IMR-90 (cell line): Measurements from ENCODE around the gene CTNND2. TPM values are rescaled to one million over a fixed set of nuclear protein-coding genes. Genes with fewer than 3 reads are reported as not detected.

Experiments used
- ATAC-seq: fragments of 200-7000 bp; cut with Tn5 transposase; 2 replicates; pipeline ENCODE4 v1.9.1; 2020; ENCODE audit warnings: low read depth, mild to moderate bottlenecking, moderate library complexity
- BruUV-seq: library from RNA; stranded (reverse); fragments of 400-500 nt; replicated peaks from 2 replicates; lab custom pipeline; 2021; lab: Mats Ljungman, UMichigan
- CTCF ChIA-PET: fragments of 300-600 bp; formaldehyde crosslinking; extraction: SDS; loops from one replicate; lab custom pipeline; 2021; ENCODE audit warnings: antibody characterized with exemption; lab: Yijun Ruan, JAX
- POLR2A ChIA-PET: fragments of 300-600 bp; sonication (Branson Sonifier 250); formaldehyde crosslinking; loops from one replicate; lab custom pipeline; 2022; ENCODE audit warnings: antibody characterized with exemption; ENCODE audit not compliant: unreplicated experiment; lab: Charles Lee
- DNase-seq: peaks from one replicate; pipeline ENCODE4 v3.0.0; 2013
- H2AFZ ChIP-seq: replicated peaks from 2 replicates; pipeline ENCODE3; 2013; ENCODE audit warnings: low read length, mild to moderate bottlenecking; ENCODE audit not compliant: poor library complexity
- H2AK5ac ChIP-seq: 2 replicates; pipeline ENCODE4 v1.6.1; 2013; ENCODE audit warnings: low read depth, low read length, inconsistent platforms
- H2AK9ac ChIP-seq: replicated peaks from 2 replicates; pipeline ENCODE3; 2013; ENCODE audit warnings: mild to moderate bottlenecking, low read depth, low read length, moderate library complexity; ENCODE audit not compliant: poor library complexity
- H2BK120ac ChIP-seq: 2 replicates; pipeline ENCODE4 v1.6.1; 2013; ENCODE audit warnings: low read depth, low read length, inconsistent platforms
- H2BK15ac ChIP-seq: 3 replicates; pipeline ENCODE4 v1.6.1; 2013; ENCODE audit warnings: low read depth, low read length, inconsistent platforms
- H2BK20ac ChIP-seq: 2 replicates; pipeline ENCODE4 v1.6.1; 2013; ENCODE audit warnings: low read depth, mild to moderate bottlenecking, inconsistent platforms, low read length, moderate library complexity
- H2BK5ac ChIP-seq: 2 replicates; pipeline ENCODE4 v1.6.1; 2013; ENCODE audit warnings: mild to moderate bottlenecking, low read depth, low read length, inconsistent platforms; ENCODE audit not compliant: poor library complexity, severe bottlenecking
- H3K14ac ChIP-seq: replicated peaks from 2 replicates; pipeline ENCODE4 v1.6.1; 2013; ENCODE audit warnings: low read depth, low read length, inconsistent platforms
- H3K18ac ChIP-seq: 2 replicates; pipeline ENCODE4 v1.6.1; 2013; ENCODE audit warnings: low read depth, low read length, control low read depth
- H3K23ac ChIP-seq: 2 replicates; pipeline ENCODE4 v1.6.1; 2013; ENCODE audit warnings: low read depth, low read length, inconsistent platforms
- H3K27ac ChIP-seq: 2 replicates; pipeline ENCODE4 v1.5.1; 2013; ENCODE audit warnings: mild to moderate bottlenecking, control low read depth, low read length; ENCODE audit not compliant: insufficient read depth
- H3K27me3 ChIP-seq: 2 replicates; pipeline ENCODE4 v1.6.1; 2013; ENCODE audit warnings: low read length; ENCODE audit not compliant: control insufficient read depth, insufficient read depth
- H3K36me3 ChIP-seq: 2 replicates; pipeline ENCODE4 v1.6.1; 2013; ENCODE audit warnings: low read length, mixed read lengths; ENCODE audit not compliant: control insufficient read depth, insufficient read depth
- H3K4ac ChIP-seq: 2 replicates; pipeline ENCODE4 v1.6.1; 2013; ENCODE audit warnings: low read depth, low read length, inconsistent platforms
- H3K4me1 ChIP-seq: 2 replicates; pipeline ENCODE4 v1.6.1; 2013; ENCODE audit warnings: low read length, mixed read lengths; ENCODE audit not compliant: control insufficient read depth, insufficient read depth
- H3K4me2 ChIP-seq: 2 replicates; pipeline ENCODE4 v1.6.1; 2013; ENCODE audit warnings: low read depth, mild to moderate bottlenecking, control low read depth, low read length, moderate library complexity
- H3K4me3 ChIP-seq: 2 replicates; pipeline ENCODE4 v1.5.1; 2013; ENCODE audit warnings: low read depth, mild to moderate bottlenecking, control low read depth, low read length, moderate library complexity; ENCODE audit not compliant: insufficient read depth
- H3K56ac ChIP-seq: 2 replicates; pipeline ENCODE4 v1.6.1; 2013; ENCODE audit warnings: low read length, inconsistent platforms; ENCODE audit not compliant: insufficient read depth; ENCODE audit errors: extremely low read depth
- H3K79me1 ChIP-seq, 2 experiments: 2 replicates each; pipeline ENCODE4 v1.6.1; 2013; ENCODE audit warnings: low read length in 2 of 2, inconsistent platforms in 1 of 2, low read depth in 1 of 2
- H3K9ac ChIP-seq: 2 replicates; pipeline ENCODE4 v1.6.1; 2013; ENCODE audit warnings: low read depth, low read length, control low read depth
- H3K9me1 ChIP-seq: 2 replicates; pipeline ENCODE4 v1.6.1; 2013; ENCODE audit warnings: low read length, inconsistent platforms; ENCODE audit not compliant: insufficient read depth
- H3K9me3 ChIP-seq: 2 replicates; pipeline ENCODE4 v1.6.1; 2013; ENCODE audit warnings: low read length; ENCODE audit not compliant: control insufficient read depth, insufficient read depth
- H4K20me1 ChIP-seq: 2 replicates; pipeline ENCODE4 v1.6.1; 2013; ENCODE audit warnings: low read length, inconsistent platforms; ENCODE audit not compliant: insufficient read depth
- H4K5ac ChIP-seq: 2 replicates; pipeline ENCODE4 v1.6.1; 2013; ENCODE audit warnings: mild to moderate bottlenecking, low read depth, low read length, control low read depth
- H4K8ac ChIP-seq, 2 experiments: 2 replicates each; pipeline ENCODE4 v1.6.1; 2013; ENCODE audit warnings: low read depth in 2 of 2, low read length in 2 of 2, control low read depth in 1 of 2, inconsistent platforms in 1 of 2
- H4K91ac ChIP-seq: 2 replicates; pipeline ENCODE4 v1.6.1; 2013; ENCODE audit warnings: low read depth, low read length, inconsistent platforms; ENCODE audit not compliant: insufficient read depth
- MAFK ChIP-seq: IDR thresholded peaks from 2 replicates; pipeline ENCODE4 v1.6.1; 2012; ENCODE audit warnings: low read depth, low read length, improper control_type of control experiment
- NFE2L2 ChIP-seq: fragments of 150-350 bp; IDR thresholded peaks from 2 replicates; pipeline ENCODE4 v1.6.1; 2016; ENCODE audit warnings: low read depth, mild to moderate bottlenecking, low read length
- RCOR1 ChIP-seq: IDR thresholded peaks from 2 replicates; pipeline ENCODE4 v1.6.1; 2012; ENCODE audit warnings: mild to moderate bottlenecking, low read length, improper control_type of control experiment; ENCODE audit not compliant: insufficient replicate concordance
- WGBS, 2 experiments: methylation state at CpG; one replicate each; pipeline versions ENCODE4 v1.1.5 to v1.1.7; 2013; ENCODE audit warnings: missing lambda C conversion rate in 2 of 2; ENCODE audit not compliant: insufficient read length in 1 of 2; ENCODE audit errors: extremely low coverage in 2 of 2; 5-methylcytosine and 5-hydroxymethylcytosine counted together
- dilution Hi-C: fragments of 300-500 bp; cut with HindIII; formaldehyde crosslinking; loops from one replicate; pipeline ENCODE4 v1.14.3; 2018; ENCODE audit warnings: low sequenced_read_pairs; ENCODE audit not compliant: unreplicated experiment
- in situ Hi-C: fragments of 300-500 bp; cut with MboI; formaldehyde crosslinking; loops from 3 replicates; pipeline ENCODE4 v1.14.3; 2019; ENCODE audit warnings: low sequenced_read_pairs, inconsistent platforms, mixed read lengths
- intact Hi-C: fragments of 100-400 bp; cut with micrococcal nuclease; formaldehyde crosslinking; loops from 2 replicates; pipeline ENCODE4 v1.10.0; 2022
- polyA plus RNA-seq, 3 experiments: library from polyadenylated mRNA; depleted of rRNA; stranded (reverse); fragments of >200 nt; gene quantifications; 2 replicates each; pipeline ENCODE4 v1.2.3, GENCODE V29; 2012; ENCODE audit warnings: low replicate concordance in 1 of 3
- total RNA-seq: library from RNA; depleted of rRNA; stranded (reverse); fragments of >200 nt; gene quantifications from 2 replicates; pipeline ENCODE4 v1.2.3, GENCODE V29; 2012

Gene CTNND2
- total and polyA plus RNA-seq, 2 of the 4 experiments (the other 2 are of a cell fraction) = not detected

- H3K4me1 ChIP-seq = no peaks in the 10 kb centered on the region
- H2BK120ac ChIP-seq = no peak overlapping the region
- intact Hi-C loops = no loop called here
- no peak overlapping the region for H2AK9ac ChIP-seq
- no peaks in the 10 kb centered on the region for H3K79me1 ChIP-seq
- ChIA-PET POLR2A (no interaction called here), CTCF (no interaction called here)
- no peak overlapping the region for H3K56ac ChIP-seq
- no peak overlapping the region for H4K91ac ChIP-seq
- no peak overlapping the region for H2BK20ac ChIP-seq
- no CpG with 5 or more reads among the region's 12 CpGs for WGBS, 2 experiments
- no peak overlapping the region for H3K14ac ChIP-seq
- TF ChIP-seq NFE2L2 (peak; percentile 87), RCOR1 (no peak), MAFK (peak; percentile 75)
- H3K36me3 ChIP-seq = no peaks in the 10 kb centered on the region
- dilution Hi-C loops = no loop called here
- no peak overlapping the region for H3K27ac ChIP-seq
- H3K4me3 ChIP-seq = no peak overlapping the region
- no peak overlapping the region for H4K8ac ChIP-seq
- no peak overlapping the region for H4K5ac ChIP-seq
- no peak overlapping the region for H2AFZ ChIP-seq
- H3K27me3 ChIP-seq = no peaks in the 10 kb centered on the region
- H3K9me1 ChIP-seq = no peaks in the 10 kb centered on the region
- BruUV-seq = no TSS peak
- DNase-seq = no peak
- no peaks in the 10 kb centered on the region for H4K20me1 ChIP-seq
- no peak overlapping the region for H3K9ac ChIP-seq
- no peak overlapping the region for H2AK5ac ChIP-seq
- peaks cover 11% of the 10 kb centered on the region; the same call in 1 of the 2 replicates for H3K9me3 ChIP-seq
- no peak overlapping the region for H3K23ac ChIP-seq
- no peak overlapping the region for H2BK15ac ChIP-seq
- in situ Hi-C loops = no loop called here
- H3K4ac ChIP-seq = no peak overlapping the region
- no peak overlapping the region for H3K18ac ChIP-seq
- no peak for ATAC-seq
- no peak overlapping the region for H3K4me2 ChIP-seq
- no peak overlapping the region for H2BK5ac ChIP-seq
These were observed 400.0 kb downstream of the CTNND2 start for GRCh38 chr5:11504065-11504885.
